NCI-H1048 (cell line): ENCODE data around the gene GFER.
"Not testable (repeated sequence)": the region's sequence is repeated elsewhere in the genome, so short reads cannot be mapped to it uniquely, and the experiment has no call there.

Experiments
- DNase-seq: peaks from one replicate; lab custom pipeline; 2025; lab: John Stamatoyannopoulos, UW

Gene GFER

GRCh38 chr16:2006317-2006716 lies 22.3 kb downstream of the GFER start:
- no peak for DNase-seq

DNA sequence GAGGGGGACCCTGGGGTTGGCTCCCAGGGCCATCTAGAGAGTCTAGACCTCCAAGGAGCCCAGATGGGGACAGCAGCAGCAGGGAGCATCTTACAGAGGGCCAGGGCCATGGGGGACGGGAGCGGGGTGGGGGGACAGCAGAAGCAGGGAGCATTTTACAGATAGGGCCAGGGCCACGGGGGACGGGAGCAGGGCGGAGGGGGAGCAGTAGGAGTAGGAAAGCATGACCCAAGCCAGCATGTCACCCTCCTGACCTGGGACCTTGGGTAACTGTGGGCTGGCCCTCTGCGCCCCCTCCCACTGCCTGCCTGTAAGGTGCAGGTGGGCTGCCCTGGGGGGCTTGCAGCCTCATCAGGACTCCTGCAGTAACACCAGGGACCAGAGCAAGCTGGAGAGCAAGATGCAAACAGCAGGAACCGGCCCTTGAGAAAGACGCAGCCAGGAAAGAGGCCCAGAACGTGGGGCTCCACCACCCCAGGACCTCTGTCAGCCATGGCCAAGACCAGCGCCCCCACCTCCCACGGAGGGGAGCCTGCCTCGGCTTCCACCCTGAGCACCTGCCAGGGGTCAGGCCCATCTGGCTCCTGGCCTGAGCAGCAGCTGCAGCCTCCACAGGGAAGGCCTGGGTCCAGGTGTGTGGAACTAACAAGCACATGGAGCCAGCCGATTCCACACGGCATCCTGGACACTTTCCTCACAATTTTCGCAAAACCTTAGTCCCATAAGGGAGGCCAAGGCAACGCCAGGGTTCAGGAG lies 23.3 kb downstream of the GFER start:
- no peak for DNase-seq

DNA sequence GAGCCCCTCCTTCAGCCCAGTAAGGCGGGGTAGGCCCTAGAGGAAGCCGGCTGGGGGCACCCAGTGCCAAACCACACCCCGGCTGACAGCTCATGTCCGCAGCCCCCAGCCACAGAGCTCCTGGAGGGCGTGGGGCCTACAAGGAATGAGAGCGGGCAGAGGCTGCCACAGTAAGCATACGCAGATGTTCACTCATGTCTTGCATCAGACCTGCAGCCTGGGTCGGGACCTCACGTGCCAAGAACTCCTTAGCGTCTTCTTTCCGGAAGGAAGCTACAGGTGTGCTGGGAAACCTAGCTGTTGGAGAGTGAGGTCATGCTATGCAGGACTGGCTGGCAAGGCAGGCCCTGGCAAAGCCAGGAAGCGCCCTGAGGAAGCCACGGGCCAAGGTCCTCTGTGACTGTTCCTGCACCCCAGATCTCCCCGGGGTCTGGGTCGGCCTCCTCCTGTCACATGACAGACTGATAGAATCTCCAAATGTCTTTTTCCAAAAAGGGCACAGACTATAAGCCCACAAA lies 24.1 kb downstream of the GFER start:
- no peak for DNase-seq

DNA sequence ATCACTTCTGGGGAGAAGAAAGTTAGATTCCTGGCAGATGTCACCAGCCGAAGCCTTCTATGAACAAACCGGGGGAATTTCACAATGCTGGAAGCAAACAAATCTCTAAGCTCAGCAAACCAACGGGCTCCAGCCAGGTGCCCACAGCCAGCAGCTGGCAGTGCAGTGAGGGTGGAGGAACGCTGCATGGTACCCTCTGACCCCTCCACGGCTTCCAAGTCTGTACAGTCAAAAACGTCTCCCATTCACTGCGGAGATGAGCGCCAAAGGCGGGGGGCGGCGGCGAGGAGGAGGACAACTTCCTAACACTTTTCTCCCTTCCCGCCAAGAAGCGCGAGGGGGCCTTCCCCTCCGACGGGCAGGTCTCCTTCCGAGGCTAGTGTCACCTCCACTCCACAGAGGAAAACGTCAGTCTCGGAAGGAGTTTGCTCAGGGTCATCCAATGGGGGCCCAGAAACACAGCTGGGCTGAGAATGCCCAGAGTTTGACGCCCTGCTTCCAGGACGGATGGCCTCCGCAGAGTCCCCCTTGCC lies 24.7 kb downstream of the GFER start:
- no peak for DNase-seq

GRCh38 chr16:2009164-2009711 lies 25.2 kb downstream of the GFER start:
- DNase-seq, result no peak

GRCh38 chr16:2009791-2010510 lies 26.0 kb downstream of the GFER start, which contains the start of gene ZNF598:
Gene ZNF598, minus strand, starts transcription at chr16:2009821.
- no peak for DNase-seq

DNA sequence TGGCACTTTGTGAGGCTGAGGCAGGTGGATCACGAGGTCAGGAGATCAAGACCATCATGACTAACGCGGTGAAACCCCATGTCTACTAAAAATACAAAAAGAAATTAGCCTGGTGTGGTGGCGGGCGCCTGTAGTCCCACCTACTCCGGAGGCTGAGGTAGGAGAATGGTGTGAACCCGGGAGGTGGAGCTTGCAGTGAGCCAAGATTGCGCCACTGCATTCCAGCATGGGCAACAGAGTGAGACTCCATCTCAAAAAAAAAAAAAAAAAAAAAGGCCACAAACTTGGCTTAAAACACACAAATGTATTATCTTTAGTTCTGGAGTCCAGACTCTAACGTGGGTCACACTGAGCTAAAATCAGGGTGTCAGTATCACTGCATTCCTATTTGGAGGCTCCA lies 27.7 kb downstream of the GFER start:
- not testable (repeated sequence) for DNase-seq

DNA sequence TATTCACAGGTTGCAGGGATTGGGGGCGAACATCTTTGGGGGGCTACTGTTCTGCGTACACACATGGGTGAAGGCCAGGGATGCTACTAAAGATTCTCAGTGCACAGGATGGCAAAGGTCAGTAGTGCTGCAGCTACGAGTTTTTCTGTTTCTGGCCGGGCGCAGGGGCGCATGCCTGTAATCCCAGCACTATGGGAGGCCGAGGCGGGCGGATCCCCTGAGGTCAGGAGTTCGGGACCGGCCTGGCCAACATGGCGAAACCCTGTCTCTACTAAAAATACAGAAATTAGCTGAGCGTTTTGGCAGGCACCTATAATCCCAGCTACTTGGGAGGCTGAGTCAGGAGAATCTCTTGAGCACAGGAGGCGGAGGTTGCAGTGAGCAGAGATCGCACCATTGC lies 29.5 kb downstream of the GFER start:
- no peak for DNase-seq

DNA sequence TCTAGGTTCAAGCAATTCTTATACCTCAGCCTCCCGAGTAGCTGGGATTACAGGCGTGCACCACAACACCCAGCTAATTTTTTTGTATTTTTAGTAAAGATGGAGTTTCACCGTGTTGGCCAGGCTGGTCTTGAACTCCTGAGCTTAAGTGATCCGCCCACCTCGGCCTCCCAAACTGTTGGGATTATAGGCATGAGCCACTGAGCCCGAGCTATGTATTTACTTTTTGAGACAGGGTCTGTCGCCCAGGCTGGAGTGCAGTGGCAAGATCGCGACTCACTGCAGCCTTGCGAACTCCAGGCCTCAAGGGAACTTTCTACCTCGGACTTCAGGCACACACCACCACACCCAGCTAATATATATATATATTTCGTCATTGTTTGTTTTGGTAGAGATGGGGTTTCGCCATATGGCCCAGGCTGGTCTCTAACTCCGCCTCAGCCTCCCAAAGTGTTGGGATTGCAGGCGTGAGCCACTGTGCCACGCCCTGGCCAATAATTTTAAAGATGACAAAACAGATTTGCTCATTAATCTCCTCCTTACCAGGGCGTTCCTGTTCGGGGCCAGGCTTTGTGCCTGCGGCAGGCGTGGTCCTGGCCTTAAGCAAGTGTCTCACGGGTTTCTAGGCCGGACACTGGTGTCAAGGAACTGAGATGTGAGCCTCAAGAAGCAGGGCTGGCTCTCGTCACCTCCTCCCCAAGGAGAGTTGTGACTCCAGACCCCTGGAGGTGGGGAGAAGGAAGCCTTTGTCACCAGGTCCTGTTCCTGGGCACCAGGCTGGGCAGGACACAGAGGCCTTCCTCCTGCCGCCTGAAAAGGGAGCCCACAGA lies 31.3 kb downstream of the GFER start:
- DNase-seq, result no peak

DNA sequence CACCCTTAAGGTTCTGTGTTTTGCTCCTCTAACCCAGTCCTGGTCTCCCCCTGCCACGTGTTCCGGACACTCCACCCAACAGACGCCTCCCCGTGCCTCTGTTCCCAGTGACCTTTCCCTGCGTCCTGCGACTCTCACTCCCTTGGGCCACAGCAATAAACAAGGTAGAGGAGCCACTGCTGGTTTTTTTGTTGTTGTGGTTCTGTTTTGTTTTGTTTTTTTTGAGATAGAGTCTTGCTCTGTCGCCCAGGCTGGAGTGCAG lies 31.9 kb downstream of the GFER start:
- DNase-seq, result no peak

DNA sequence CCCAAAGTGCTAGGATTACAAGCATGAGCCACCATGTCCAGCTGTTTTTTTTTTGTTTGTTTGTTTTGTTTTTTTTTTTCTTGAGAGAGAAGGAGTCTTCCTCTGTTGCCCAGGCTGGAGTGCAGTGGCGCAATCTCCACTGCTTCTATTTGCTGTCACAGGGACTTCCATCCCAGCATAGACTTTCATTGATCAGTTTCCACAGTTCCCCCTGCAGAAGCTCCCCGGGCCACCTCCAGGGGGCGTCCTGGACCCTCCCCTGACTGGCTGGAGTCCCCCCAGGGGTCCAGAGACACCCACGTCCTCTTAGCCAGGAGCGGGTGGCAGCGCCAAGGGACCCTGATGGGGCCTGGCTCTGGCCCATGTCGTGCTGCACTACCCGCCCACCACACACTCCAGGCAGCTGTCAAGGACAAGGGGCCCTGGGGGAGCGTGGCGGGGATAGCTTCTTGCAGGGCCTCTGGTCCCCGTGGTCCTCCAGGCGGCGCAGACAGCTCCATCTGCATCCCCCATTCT lies 32.5 kb downstream of the GFER start:
- DNase-seq, result no peak

- no peak for DNase-seq
Measured at GRCh38 chr16:2019518-2019920, 35.5 kb downstream of the GFER start, which contains the start of gene NPW. Gene NPW, plus strand, starts transcription at chr16:2019785.

GRCh38 chr16:2019921-2020831 lies 36.2 kb downstream of the GFER start:
- no peak for DNase-seq

GRCh38 chr16:2022723-2023091 lies 38.7 kb downstream of the GFER start:
- no peak for DNase-seq

- DNase-seq, result no peak
Measured at GRCh38 chr16:2023092-2024031, 39.4 kb downstream of the GFER start.

DNA sequence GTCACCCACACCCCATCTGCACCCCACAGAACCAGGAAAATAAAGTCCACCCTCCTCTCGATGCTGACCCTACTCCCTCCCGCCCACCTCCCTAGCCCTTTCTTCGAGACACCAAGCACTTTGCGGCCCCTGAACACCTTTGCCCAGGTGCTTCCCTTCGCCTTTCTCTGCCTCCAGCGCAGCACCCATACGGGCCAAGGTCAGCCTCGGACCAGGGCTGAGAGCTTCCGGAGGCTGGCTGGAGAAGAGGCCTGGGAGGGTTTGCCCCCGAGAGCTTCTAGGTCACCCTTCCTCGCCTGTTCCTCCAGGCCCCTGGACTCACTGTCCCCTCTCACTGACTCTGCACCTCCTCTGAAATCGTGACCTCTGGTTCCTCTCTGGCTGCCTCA lies 40.0 kb downstream of the GFER start:
- DNase-seq, result no peak

GRCh38 chr16:2025251-2025650 lies 41.3 kb downstream of the GFER start:
- no peak for DNase-seq

GRCh38 chr16:2025878-2026460 lies 42.0 kb downstream of the GFER start:
- DNase-seq, result no peak

GRCh38 chr16:2026461-2027023 lies 42.5 kb downstream of the GFER start, which contains the start of gene NHERF2:
Gene NHERF2, plus strand, starts transcription at chr16:2026902. Its CDS starts 104 bp downstream, at chr16:2027006.
- DNase-seq, result no peak
